Measurements from ENCODE around the gene ARGLU1.

Gene ARGLU1

GRCh38 chr13:106540613-106541012 lies 27.3 kb downstream of the ARGLU1 start:
- DNase-seq = no peak

DNA sequence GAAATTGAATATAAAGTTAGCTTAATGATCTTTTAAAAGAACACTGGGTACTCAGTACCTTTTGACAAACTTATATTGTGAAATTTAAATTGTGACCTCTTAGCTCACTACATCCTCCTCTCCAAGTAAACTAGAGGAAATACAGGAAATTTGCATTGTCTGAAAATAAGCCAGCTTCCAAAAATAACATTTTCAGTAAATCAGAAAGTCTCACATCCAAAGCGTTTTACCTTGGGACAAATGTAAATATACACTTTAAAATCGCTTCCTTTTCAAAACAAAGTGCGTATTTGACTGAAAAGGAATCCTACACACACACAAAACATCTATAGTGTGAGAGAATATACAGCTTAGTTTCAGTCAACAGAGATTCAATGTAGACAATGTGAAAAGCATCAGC lies 30.4 kb downstream of the ARGLU1 start:
- DNase-seq = no peak

GRCh38 chr13:106536244-106537034 lies 31.5 kb downstream of the ARGLU1 start:
- DNase-seq = peak; percentile 51

GRCh38 chr13:106535552-106536243 lies 32.2 kb downstream of the ARGLU1 start, which contains the start of gene EFNB2:
TSS of gene EFNB2 (minus strand) at chr13:106535662. CDS start at chr13:106534964, 698 bp downstream.
- DNase-seq = peak; percentile 54

DNA sequence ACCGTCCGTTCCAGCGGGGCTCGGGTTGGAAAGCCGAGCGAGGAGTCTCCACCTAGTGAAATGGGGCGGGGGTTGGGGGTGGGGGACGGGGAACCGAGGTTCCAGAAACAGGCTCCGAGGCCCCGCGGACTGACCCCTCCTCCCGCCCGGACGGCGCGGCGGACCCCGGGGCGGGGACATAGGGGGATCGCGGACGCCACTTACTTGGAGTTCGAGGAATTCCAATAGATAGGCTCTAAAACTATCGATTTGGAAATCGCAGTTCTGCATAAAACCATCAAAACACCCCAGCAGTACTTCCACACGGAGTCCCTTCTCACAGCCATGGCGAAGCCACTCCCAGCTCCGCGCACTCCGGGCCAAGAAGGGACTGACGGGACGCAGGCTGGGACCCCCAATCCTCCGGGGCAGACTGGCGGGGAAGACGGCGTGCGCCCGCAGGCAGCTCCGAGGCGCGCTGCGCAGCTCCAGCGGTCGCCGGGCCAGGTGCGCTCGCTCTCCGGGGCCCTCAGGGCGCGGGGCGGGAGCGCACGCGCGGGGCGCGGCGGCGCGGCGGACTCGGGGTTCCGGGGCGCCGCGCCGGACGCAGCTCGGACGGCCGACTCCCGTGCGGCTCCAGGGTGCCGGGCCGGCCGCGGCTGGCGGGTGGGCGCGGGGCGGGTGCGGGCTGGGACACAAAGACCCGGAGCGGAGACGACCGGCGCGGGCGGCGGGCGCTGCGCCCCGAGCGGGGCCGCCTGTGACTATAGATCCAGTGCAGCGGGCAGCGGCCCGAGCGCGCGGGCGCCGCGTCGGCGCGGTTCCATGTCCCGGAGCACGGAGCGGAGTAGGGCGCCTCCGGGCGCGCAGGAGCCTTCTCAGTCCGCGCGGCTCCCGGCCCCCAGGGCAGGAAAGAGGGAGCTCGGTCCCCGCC lies 33.0 kb downstream of the ARGLU1 start:
- DNase-seq = no peak

DNA sequence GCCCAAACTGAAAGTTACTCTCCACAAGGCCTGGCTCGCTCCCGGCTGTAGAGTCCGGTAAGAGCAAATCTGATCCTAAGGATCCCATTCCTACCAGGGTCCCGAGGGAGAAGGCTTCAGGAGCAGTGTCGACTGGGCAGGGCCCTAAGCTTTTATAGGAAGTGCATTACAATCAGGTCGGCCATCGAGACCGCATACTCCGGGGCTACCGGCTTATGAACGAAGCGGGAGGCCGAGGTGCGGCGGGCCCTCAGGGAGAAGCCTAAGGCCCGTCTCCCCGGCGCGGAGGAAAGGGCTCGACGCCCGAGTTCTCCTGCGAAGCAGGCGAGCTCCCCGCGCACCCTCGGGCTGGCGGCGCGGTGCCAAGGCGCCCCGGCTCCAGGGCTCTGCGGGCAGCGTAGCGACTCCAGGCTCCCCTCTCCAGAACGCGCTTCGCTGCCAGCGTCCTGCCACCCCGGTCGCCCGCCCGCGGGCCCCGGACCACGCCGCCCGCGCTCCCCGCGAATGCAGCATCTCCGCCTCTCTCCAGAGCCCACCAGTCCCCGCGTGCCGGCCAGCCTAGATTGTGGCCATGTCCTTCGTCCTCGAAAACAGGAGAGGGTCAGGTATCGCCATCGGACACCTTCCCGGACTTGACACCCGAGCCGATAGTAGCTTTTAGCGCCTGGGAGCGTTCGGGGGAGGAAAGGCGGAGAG lies 33.8 kb downstream of the ARGLU1 start:
- DNase-seq = no peak

DNA sequence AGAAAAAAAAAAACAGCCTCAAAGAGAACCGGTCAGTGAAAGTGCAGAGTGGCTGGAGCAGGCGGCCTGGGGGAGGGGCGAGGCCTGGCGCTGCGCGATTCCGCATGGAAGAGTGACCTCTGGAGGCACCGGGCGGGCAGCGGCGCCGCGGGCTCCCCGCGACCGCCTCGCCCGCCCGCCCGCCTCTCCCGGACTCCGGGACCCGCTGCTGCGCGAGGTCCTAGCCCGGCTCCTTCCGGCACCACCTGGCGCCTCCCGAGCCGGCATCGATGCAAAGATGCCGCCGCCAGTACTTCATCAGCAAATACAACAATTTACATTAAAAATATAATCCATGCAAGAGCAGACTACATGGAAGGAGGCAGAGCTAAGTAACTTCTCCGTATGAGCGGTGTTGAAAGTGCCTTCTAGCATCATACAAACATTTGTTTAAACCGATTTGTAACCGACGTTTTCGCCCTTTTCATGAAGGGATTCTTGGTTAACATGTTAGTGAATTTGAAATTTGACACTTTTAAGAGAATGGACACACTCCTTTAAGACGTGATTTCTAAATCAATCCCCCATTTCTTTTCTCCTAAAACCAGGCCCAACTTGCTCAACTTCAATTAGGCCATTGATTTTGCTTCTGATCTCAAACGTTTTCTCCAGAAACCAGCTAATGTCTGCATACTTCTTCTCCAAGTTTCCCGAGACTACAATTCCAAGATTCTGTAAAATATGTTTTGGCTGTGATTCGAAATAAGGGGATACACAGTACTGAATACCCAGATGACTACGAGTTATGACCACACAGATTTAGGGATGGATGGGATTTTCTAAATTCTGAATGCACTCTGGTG lies 34.6 kb downstream of the ARGLU1 start:
- no peak for DNase-seq

- DNase-seq = no peak
Observed at GRCh38 chr13:106532111-106532929, 35.6 kb downstream of the ARGLU1 start.

- DNase-seq = no peak
Observed at GRCh38 chr13:106530980-106531481, 36.9 kb downstream of the ARGLU1 start.

DNA sequence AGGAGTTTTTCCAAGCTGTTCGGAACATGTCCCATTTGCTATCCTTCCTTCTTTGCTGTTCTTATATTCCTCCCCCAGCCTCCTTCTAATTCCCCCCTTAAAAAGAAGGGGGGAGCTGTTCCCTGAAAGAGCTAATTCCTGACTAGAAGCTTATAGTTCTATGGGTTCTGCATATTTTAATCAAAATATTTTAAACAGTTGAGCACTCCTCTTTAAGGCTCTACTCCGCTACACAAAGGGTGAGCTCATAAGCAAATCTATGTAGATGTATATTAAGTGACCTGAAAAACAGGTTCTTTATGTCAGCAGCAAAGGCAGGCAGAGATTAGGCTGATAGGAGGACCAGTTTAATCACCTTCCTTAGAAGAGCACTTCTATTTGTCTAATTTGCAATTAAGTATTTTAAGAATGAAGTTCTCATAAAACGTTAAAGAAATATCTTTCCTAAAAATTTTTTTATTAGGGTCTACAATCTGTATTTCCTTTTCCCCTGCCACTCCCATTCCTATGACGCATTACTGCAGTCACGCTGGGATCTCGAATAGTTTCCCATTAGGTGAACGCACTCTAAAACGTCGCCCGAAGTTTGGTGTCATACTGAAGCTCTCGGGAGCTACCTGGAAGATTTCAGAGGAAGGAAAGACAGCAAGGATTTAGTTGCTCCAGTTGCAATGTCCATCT lies 37.6 kb downstream of the ARGLU1 start:
- DNase-seq = no peak

GRCh38 chr13:106529415-106530170 lies 38.3 kb downstream of the ARGLU1 start:
- no peak for DNase-seq

DNA sequence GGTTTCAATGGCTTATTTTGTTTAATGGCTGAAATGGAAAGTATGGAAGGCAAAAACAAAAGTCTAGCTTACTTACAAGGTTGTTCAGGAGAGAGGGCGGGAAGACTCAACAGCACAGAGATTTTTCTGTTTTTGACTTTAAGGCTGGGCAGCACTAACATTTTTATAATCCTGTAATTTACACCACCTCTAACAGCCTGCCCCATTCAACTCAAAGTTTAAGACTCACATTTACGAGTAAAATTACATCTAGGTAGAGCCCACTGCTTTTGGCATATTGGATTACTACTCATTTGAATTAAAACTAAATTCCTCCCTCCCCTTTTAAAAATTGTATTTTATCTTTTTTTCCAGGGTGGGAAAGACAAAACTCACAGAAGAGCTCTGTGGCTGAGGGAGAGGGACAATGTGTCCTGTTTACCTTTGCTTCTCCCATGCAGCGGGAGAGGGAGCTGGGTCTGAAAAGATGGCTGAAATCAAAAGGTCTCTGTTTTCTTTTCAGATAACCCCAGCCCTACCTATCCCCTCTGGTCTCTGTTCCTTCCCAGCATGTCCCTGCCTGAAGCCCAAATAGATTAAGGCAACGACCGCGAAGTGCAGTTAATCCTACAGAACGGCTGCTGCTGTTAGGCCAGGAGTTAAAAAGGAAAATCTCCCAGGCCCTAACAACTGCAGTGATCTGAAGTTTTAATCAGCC lies 39.1 kb downstream of the ARGLU1 start:
- DNase-seq = no peak

GRCh38 chr13:106527826-106528225 lies 40.1 kb downstream of the ARGLU1 start:
- no peak for DNase-seq

GRCh38 chr13:106527445-106527801 lies 40.5 kb downstream of the ARGLU1 start:
- no peak for DNase-seq

- no peak for DNase-seq
Observed at GRCh38 chr13:106526738-106527444, 41.0 kb downstream of the ARGLU1 start.

GRCh38 chr13:106525865-106526264 lies 42.1 kb downstream of the ARGLU1 start:
- DNase-seq = no peak

DNA sequence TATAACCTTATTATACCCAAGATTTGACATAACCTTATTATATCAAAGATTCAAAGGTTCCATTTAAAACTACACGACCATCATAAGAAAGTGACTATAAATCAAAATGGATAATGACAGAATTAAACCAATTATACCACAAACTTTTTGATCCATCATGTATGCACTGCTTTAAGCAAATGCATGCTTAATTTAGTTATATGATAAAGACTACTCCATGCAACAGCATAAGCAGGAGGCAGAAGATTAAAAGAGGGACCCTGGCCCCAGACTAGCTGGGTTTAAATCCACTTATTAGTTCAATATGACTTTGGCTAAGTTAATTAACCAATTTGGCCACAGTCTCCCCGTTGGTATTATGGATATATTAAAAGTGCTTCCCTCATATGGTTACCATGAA lies 43.8 kb downstream of the ARGLU1 start:
- DNase-seq = no peak

DNA sequence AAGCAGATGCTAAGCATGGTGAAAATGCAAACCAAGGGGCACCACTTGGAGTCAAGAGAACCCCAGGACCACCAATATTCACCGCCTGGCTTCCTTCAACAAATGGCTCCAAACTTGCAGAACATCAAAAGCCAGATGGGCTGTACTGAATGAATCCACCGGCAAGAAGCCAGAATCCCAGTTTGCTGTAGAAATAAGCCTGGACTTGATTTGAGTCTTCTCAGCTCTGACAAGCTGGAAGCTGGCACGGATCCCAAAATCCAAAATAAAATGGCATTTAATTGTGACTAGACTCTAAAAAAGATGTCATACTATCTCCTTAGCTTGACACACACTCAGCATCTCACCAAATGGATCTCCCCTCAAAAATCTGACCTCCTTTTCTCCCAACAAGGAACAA lies 44.4 kb downstream of the ARGLU1 start:
- no peak for DNase-seq
